Measurements from ENCODE around the gene DPEP1.
"Not testable (repeated sequence)": the region's sequence is repeated elsewhere in the genome, so short reads cannot be mapped to it uniquely, and the experiment has no call there.

Gene DPEP1

GRCh38 chr16:89570342-89570923 lies 43.0 kb upstream of the DPEP1 start:
- DNase-seq (ENCODE audit: extremely low read depth, low read depth): no peak
- no peak for TF ChIP-seq CTCF (IDR thresholded peaks at IDR 0.05; ENCODE audit: low read depth, low read length)

GRCh38 chr16:89570983-89571598 lies 42.4 kb upstream of the DPEP1 start:
- not testable (repeated sequence) for DNase-seq (ENCODE audit: extremely low read depth, low read depth)

GRCh38 chr16:89571636-89572035 lies 41.8 kb upstream of the DPEP1 start:
- TF ChIP-seq CTCF (IDR thresholded peaks at IDR 0.05; ENCODE audit: low read depth, low read length): no peak
- no peak for DNase-seq (ENCODE audit: extremely low read depth, low read depth)

- DNase-seq (ENCODE audit: extremely low read depth, low read depth): no peak
- no peak for TF ChIP-seq CTCF (IDR thresholded peaks at IDR 0.05; ENCODE audit: low read depth, low read length)
Measured at GRCh38 chr16:89572073-89572484, 41.4 kb upstream of the DPEP1 start.

GRCh38 chr16:89572485-89573205 lies 40.8 kb upstream of the DPEP1 start:
- TF ChIP-seq CTCF (IDR thresholded peaks at IDR 0.05; ENCODE audit: low read depth, low read length): no peak
- DNase-seq (ENCODE audit: extremely low read depth, low read depth): no peak

- no peak for TF ChIP-seq CTCF (IDR thresholded peaks at IDR 0.05; ENCODE audit: low read depth, low read length)
- no peak for DNase-seq (ENCODE audit: extremely low read depth, low read depth)
Measured at GRCh38 chr16:89573826-89574680, 39.4 kb upstream of the DPEP1 start.

GRCh38 chr16:89574681-89575246 lies 38.7 kb upstream of the DPEP1 start:
- no peak for DNase-seq (ENCODE audit: extremely low read depth, low read depth)
- peak; percentile 47 for TF ChIP-seq CTCF (IDR thresholded peaks at IDR 0.05; ENCODE audit: low read depth, low read length)

Measured in AG09319 (cell line).